ENCODE results near the gene GJB5.

Gene GJB5

DNA sequence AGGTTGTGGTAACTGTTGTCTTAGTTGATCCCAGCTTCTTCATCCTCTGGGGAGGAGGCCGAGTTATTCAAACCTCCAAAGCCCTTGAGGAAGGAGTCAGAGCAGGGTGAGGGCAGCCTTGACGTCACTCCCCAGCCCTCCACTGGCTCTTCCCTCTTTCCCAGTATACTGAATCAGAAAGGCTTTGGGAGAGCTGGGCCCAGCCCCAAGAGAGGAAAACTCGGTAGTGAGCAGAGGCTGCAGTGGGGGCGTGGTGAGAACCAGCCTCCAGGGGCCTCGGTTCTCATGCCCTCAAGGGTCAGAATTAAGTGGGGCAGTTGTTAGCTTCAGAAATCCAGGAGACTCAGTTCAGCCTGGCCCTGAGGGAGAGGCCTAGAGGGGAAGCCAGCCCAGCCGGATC is 36.1 kb downstream of the GJB5 start:
- TF ChIP-seq, protein P1, sequence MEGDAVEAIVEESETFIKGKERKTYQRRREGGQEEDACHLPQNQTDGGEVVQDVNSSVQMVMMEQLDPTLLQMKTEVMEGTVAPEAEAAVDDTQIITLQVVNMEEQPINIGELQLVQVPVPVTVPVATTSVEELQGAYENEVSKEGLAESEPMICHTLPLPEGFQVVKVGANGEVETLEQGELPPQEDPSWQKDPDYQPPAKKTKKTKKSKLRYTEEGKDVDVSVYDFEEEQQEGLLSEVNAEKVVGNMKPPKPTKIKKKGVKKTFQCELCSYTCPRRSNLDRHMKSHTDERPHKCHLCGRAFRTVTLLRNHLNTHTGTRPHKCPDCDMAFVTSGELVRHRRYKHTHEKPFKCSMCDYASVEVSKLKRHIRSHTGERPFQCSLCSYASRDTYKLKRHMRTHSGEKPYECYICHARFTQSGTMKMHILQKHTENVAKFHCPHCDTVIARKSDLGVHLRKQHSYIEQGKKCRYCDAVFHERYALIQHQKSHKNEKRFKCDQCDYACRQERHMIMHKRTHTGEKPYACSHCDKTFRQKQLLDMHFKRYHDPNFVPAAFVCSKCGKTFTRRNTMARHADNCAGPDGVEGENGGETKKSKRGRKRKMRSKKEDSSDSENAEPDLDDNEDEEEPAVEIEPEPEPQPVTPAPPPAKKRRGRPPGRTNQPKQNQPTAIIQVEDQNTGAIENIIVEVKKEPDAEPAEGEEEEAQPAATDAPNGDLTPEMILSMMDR (IDR thresholded peaks at IDR 0.05; ENCODE audit: low read depth, low read length), result no peak
- no peak overlapping the region for H3K4me3 ChIP-seq (ENCODE audit: low read depth, low read length)

- TF ChIP-seq, protein P1 (IDR thresholded peaks at IDR 0.05; ENCODE audit: low read depth, low read length), result no peak
- H3K4me3 ChIP-seq (ENCODE audit: low read depth, low read length), result no peak overlapping the region
Measured at GRCh38 chr1:34792424-34792823, 37.6 kb downstream of the GJB5 start.

- no peak within 1 kb of the TSS for H3K4me3 ChIP-seq (ENCODE audit: low read depth, low read length)
- TF ChIP-seq, protein P1 (IDR thresholded peaks at IDR 0.05; ENCODE audit: low read depth, low read length), result no peak
Measured at GRCh38 chr1:34792868-34793727, 38.3 kb downstream of the GJB5 start, which contains the start of gene GJA4. TSS of gene GJA4 (plus strand) at chr1:34792999. CDS start at chr1:34794214, 1,215 bp downstream.

GRCh38 chr1:34794001-34794789 is 39.3 kb downstream of the GJB5 start:
- TF ChIP-seq, protein P1 (IDR thresholded peaks at IDR 0.05; ENCODE audit: low read depth, low read length), result no peak
- H3K4me3 ChIP-seq (ENCODE audit: low read depth, low read length), result no peak overlapping the region

- H3K4me3 ChIP-seq (ENCODE audit: low read depth, low read length), result no peak overlapping the region
- TF ChIP-seq, protein P1 (IDR thresholded peaks at IDR 0.05; ENCODE audit: low read depth, low read length), result no peak
Measured at GRCh38 chr1:34794790-34795180, 39.9 kb downstream of the GJB5 start.

DNA sequence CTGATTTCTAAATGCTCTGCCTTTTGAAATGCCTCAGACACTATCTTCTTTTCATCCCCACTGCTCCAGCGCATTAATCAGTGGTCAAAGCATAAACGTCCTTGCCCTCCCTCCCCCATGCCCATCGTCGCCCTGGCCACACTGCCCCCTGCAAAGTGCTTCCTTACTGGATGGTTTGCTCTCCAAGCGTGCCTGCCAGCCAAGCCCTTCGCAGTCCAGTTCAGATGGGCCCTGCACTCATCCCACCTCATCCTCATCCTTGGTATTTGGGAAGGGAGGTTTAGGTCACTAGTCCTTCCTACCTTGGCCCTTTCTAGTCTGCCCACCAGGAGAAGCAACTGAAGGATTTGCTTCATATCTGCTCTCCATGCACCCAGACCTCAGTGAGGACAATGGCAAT is 41.1 kb downstream of the GJB5 start:
- no peak overlapping the region for H3K4me3 ChIP-seq (ENCODE audit: low read depth, low read length)
- TF ChIP-seq, protein P1 (IDR thresholded peaks at IDR 0.05; ENCODE audit: low read depth, low read length), result no peak

- TF ChIP-seq, protein P1 (IDR thresholded peaks at IDR 0.05; ENCODE audit: low read depth, low read length), result no peak
- H3K4me3 ChIP-seq (ENCODE audit: low read depth, low read length), result no peak overlapping the region
Measured at GRCh38 chr1:34796990-34797389, 42.1 kb downstream of the GJB5 start.
